DND-41 (cell line): Measurements from ENCODE around the gene F7.
A peak's percentile ranks its signal among the peaks of the same experiment; 100 is the strongest.

Experiments used
- ATAC-seq: fragments of 200-7000 bp; cut with Tn5 transposase; 3 replicates; pipeline ENCODE4 v1.9.1; 2021; ENCODE audit warnings: low read depth; ENCODE audit not compliant: insufficient read depth
- DNase-seq: peaks from one replicate; pipeline ENCODE4 v3.0.0-alpha.2; 2020
- H2AFZ ChIP-seq: 2 replicates; pipeline ENCODE4 v1.6.0; 2012; ENCODE audit warnings: low read depth, low read length
- H3K27ac ChIP-seq: 2 replicates; pipeline ENCODE4 v1.5.1; 2012; ENCODE audit warnings: low read length, inconsistent platforms
- H3K27me3 ChIP-seq: fragments of 200-600 bp; sonication (generic); 2 replicates; pipeline ENCODE4 v1.6.0; 2012; ENCODE audit warnings: low read length, mild to moderate bottlenecking, inconsistent platforms; ENCODE audit not compliant: insufficient read depth, poor library complexity
- H3K36me3 ChIP-seq: 2 replicates; pipeline ENCODE4 v1.5.1; 2012; ENCODE audit warnings: low read length, inconsistent platforms; ENCODE audit not compliant: insufficient read depth
- H3K4me1 ChIP-seq: 2 replicates; pipeline ENCODE4 v1.5.1; 2012; ENCODE audit warnings: mild to moderate bottlenecking, low read length; ENCODE audit not compliant: insufficient read depth
- H3K4me2 ChIP-seq: 2 replicates; pipeline ENCODE4 v1.6.0; 2012; ENCODE audit warnings: mild to moderate bottlenecking, moderate library complexity, low read length, inconsistent platforms; ENCODE audit not compliant: insufficient read depth
- H3K4me3 ChIP-seq, 2 experiments: fragments of 200-600 bp in 1 of 2; shearing (Covaris generic) in 1 of 2; 2 replicates each; pipeline ENCODE4 v1.5.1; 2012 to 2016; ENCODE audit warnings: inconsistent platforms in 2 of 2, low read length in 2 of 2, mild to moderate bottlenecking in 2 of 2, low read depth in 1 of 2, moderate library complexity in 1 of 2
- H3K79me2 ChIP-seq: 2 replicates; pipeline ENCODE4 v1.6.0; 2012; ENCODE audit warnings: low read length, inconsistent platforms; ENCODE audit not compliant: insufficient read depth
- H3K9ac ChIP-seq: 2 replicates; pipeline ENCODE4 v1.6.0; 2012; ENCODE audit warnings: low read depth, mild to moderate bottlenecking, inconsistent platforms, low read length, moderate library complexity
- H3K9me3 ChIP-seq: 2 replicates; pipeline ENCODE4 v1.5.1; 2012; ENCODE audit warnings: low read length, moderate library complexity, mild to moderate bottlenecking, inconsistent platforms; ENCODE audit not compliant: insufficient read depth, severe bottlenecking
- H4K20me1 ChIP-seq: 2 replicates; pipeline ENCODE4 v1.6.0; 2012; ENCODE audit warnings: low read length; ENCODE audit not compliant: insufficient read depth
- EZH2 ChIP-seq: IDR thresholded peaks from 3 replicates; pipeline ENCODE4 v1.6.1; 2012; ENCODE audit warnings: borderline replicate concordance, low read depth, mild to moderate bottlenecking, moderate library complexity, low read length, inconsistent platforms; ENCODE audit not compliant: severe bottlenecking
- TF ChIP-seq, protein P1 (sequence below): IDR thresholded peaks from 2 replicates; pipeline ENCODE4 v1.5.1; 2012; ENCODE audit warnings: borderline replicate concordance, low read length, moderate library complexity, mild to moderate bottlenecking; ENCODE audit not compliant: poor library complexity, severe bottlenecking; ENCODE audit errors: extremely low read depth

The F7 gene

DNA sequence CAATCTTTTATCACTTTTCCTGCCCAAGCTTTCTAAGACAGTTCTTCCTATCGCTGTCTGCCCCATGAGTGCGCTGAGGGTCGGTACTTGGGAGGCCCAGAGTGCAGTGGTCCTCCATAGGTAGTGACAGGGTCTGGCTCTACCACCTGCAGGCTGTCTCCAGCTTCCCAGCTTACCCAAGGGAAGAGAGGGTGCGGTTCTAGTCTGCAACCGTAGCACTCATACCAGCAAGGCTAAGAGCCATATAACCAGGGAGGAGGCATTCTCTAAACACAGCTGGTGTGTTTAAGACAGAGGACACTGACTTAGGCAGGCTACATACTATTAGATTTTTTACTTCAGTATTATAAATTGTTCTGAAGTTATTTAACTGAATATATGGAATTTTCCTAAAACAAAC is 61.1 kb downstream of the F7 start:
- ATAC-seq (no peak), DNase-seq (no peak)
- no peaks in the 10 kb centered on the region for H3K9me3 ChIP-seq
- no peak overlapping the region for H3K4me2 ChIP-seq
- TF ChIP-seq, protein P1, sequence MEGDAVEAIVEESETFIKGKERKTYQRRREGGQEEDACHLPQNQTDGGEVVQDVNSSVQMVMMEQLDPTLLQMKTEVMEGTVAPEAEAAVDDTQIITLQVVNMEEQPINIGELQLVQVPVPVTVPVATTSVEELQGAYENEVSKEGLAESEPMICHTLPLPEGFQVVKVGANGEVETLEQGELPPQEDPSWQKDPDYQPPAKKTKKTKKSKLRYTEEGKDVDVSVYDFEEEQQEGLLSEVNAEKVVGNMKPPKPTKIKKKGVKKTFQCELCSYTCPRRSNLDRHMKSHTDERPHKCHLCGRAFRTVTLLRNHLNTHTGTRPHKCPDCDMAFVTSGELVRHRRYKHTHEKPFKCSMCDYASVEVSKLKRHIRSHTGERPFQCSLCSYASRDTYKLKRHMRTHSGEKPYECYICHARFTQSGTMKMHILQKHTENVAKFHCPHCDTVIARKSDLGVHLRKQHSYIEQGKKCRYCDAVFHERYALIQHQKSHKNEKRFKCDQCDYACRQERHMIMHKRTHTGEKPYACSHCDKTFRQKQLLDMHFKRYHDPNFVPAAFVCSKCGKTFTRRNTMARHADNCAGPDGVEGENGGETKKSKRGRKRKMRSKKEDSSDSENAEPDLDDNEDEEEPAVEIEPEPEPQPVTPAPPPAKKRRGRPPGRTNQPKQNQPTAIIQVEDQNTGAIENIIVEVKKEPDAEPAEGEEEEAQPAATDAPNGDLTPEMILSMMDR, result no peak
- no peak for TF ChIP-seq EZH2
- no peak overlapping the region for H3K27ac ChIP-seq
- H3K27me3 ChIP-seq, result no peaks in the 10 kb centered on the region
- no peak overlapping the region for H3K9ac ChIP-seq
- no peaks in the 10 kb centered on the region for H3K79me2 ChIP-seq
- H4K20me1 ChIP-seq, result no peaks in the 10 kb centered on the region; the same call in 1 of the 2 replicates
- H3K4me3 ChIP-seq, result no peak overlapping the region
- no peak overlapping the region for H2AFZ ChIP-seq
- no peaks in the 10 kb centered on the region for H3K4me1 ChIP-seq
- peaks cover 14% of the 10 kb centered on the region for H3K36me3 ChIP-seq

- H3K4me1 ChIP-seq, result no peaks in the 10 kb centered on the region
- no peak overlapping the region for H2AFZ ChIP-seq
- no peak overlapping the region for H3K4me3 ChIP-seq
- DNase-seq (no peak), ATAC-seq (no peak)
- H3K4me2 ChIP-seq, result no peak overlapping the region
- no peaks in the 10 kb centered on the region for H3K79me2 ChIP-seq
- H4K20me1 ChIP-seq, result no peaks in the 10 kb centered on the region; the same call in 1 of the 2 replicates
- H3K9me3 ChIP-seq, result no peaks in the 10 kb centered on the region
- no peak overlapping the region for H3K9ac ChIP-seq
- H3K27me3 ChIP-seq, result no peaks in the 10 kb centered on the region
- TF ChIP-seq, protein P1, result no peak
- peaks cover 18% of the 10 kb centered on the region for H3K36me3 ChIP-seq
- no peak overlapping the region for H3K27ac ChIP-seq
Measured at GRCh38 chr13:113167155-113167554, 61.6 kb downstream of the F7 start.

DNA sequence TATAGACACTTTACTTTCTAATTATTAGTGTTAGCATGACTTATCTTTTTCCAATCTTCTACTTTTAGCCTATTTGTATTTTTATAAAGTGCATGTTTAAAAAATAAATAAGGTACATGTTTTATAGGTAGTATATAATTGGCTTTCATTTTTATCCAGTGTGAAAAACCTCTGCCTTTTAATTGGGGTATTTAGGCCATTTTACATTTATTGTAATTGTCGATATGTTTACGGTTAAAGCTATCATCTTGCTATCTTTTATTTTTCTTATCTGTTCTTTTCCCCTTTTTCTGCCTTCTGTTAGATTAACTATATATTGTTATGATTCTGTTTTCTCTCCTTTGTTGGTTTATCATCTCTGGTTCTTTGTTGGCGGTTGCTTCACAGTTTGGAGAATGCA is 62.0 kb downstream of the F7 start:
- Histone ChIP-seq H3K79me2 (no peaks in the 10 kb centered on the region), H3K9me3 (no peaks in the 10 kb centered on the region), H3K4me3 (no peak overlapping the region), H3K4me1 (no peaks in the 10 kb centered on the region), H4K20me1 (no peaks in the 10 kb centered on the region; the same call in 1 of the 2 replicates), H3K36me3 (peaks cover 22% of the 10 kb centered on the region), H2AFZ (no peak overlapping the region), H3K27me3 (no peaks in the 10 kb centered on the region), H3K27ac (no peak overlapping the region), H3K9ac (no peak overlapping the region), H3K4me2 (no peak overlapping the region)
- TF ChIP-seq EZH2, result no peak
- TF ChIP-seq, protein P1, result no peak
- DNase-seq (no peak), ATAC-seq (no peak)

DNA sequence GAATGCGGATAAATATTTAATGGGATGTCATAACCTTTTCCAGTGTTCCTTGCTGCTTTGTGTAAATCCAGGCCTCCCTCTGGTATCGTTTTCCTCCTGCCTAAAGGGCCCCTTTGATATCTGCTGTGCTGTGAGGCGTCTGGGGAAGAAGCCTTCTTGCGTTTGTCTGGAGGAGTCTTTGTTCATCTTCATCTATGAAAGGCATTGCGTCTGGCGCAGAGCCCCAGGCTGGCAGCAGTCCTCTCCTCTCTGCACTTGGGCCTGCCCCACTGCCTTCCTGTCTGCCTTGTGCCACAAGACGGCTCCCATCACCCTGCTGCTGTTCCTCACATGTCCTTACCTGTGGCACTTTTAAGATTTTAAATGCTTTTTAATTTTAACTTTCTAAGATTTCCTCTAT is 62.6 kb downstream of the F7 start:
- TF ChIP-seq, protein P1, result no peak
- no peak for TF ChIP-seq EZH2
- Histone ChIP-seq H3K9me3 (no peaks in the 10 kb centered on the region), H2AFZ (no peak overlapping the region), H3K4me2 (no peak overlapping the region), H3K9ac (no peak overlapping the region), H3K27me3 (no peaks in the 10 kb centered on the region), H3K4me1 (no peaks in the 10 kb centered on the region), H3K36me3 (peaks cover 28% of the 10 kb centered on the region), H4K20me1 (no peaks in the 10 kb centered on the region; the same call in 1 of the 2 replicates), H3K79me2 (no peaks in the 10 kb centered on the region), H3K27ac (no peak overlapping the region), H3K4me3 (no peak overlapping the region)
- peak; percentile 15; the same call in 1 of the 3 replicates for ATAC-seq
- no peak for DNase-seq
